ENCODE measurements around the gene GYPB.
"Not testable (repeated sequence)": the region's sequence is repeated elsewhere in the genome, so short reads cannot be mapped to it uniquely, and the experiment has no call there.

The GYPB gene

GRCh38 chr4:144019277-144019676 lies at the start of gene GYPB:
TSS of gene GYPB (minus strand) at chr4:144019380. CDS start at chr4:144019287, 93 bp downstream.
- not testable (repeated sequence) for DNase-seq (ENCODE audit: low spot score)

- not testable (repeated sequence) for DNase-seq (ENCODE audit: low spot score)
These were observed 42.4 kb upstream of the GYPB start for GRCh38 chr4:144061556-144061955.

GRCh38 chr4:144060234-144060859 lies 41.2 kb upstream of the GYPB start:
- DNase-seq (ENCODE audit: low spot score) = not testable (repeated sequence)

GRCh38 chr4:144056800-144057199 lies 37.6 kb upstream of the GYPB start:
- DNase-seq (ENCODE audit: low spot score) = no peak

- not testable (repeated sequence) for DNase-seq (ENCODE audit: low spot score)
These were observed 36.2 kb upstream of the GYPB start for GRCh38 chr4:144055336-144055735.

GRCh38 chr4:144051494-144051893 lies 32.3 kb upstream of the GYPB start:
- DNase-seq (ENCODE audit: low spot score) = not testable (repeated sequence)

- DNase-seq (ENCODE audit: low spot score) = not testable (repeated sequence)
These were observed 31.5 kb upstream of the GYPB start for GRCh38 chr4:144050631-144051030.

GRCh38 chr4:144049495-144050424 lies 30.6 kb upstream of the GYPB start:
- not testable (repeated sequence) for DNase-seq (ENCODE audit: low spot score)

GRCh38 chr4:144044936-144045335 lies 25.8 kb upstream of the GYPB start:
- DNase-seq (ENCODE audit: low spot score) = not testable (repeated sequence)

- not testable (repeated sequence) for DNase-seq (ENCODE audit: low spot score)
These were observed 13.4 kb upstream of the GYPB start for GRCh38 chr4:144032580-144032979.

- DNase-seq (ENCODE audit: low spot score) = not testable (repeated sequence)
These were observed 12.7 kb upstream of the GYPB start for GRCh38 chr4:144031875-144032274.

- DNase-seq (ENCODE audit: low spot score) = not testable (repeated sequence)
These were observed 12.2 kb upstream of the GYPB start for GRCh38 chr4:144031369-144031768.

- not testable (repeated sequence) for DNase-seq (ENCODE audit: low spot score)
These were observed 11.5 kb upstream of the GYPB start for GRCh38 chr4:144030708-144031107.

- DNase-seq (ENCODE audit: low spot score) = not testable (repeated sequence)
These were observed 7.5 kb upstream of the GYPB start for GRCh38 chr4:144026682-144027081.

GRCh38 chr4:144024399-144025053 lies 5.3 kb upstream of the GYPB start:
- DNase-seq (ENCODE audit: low spot score) = not testable (repeated sequence)

GRCh38 chr4:144022772-144023400 lies 3.7 kb upstream of the GYPB start:
- not testable (repeated sequence) for DNase-seq (ENCODE audit: low spot score)

- not testable (repeated sequence) for DNase-seq (ENCODE audit: low spot score)
These were observed 2.3 kb upstream of the GYPB start for GRCh38 chr4:144021336-144021990.

GRCh38 chr4:144018223-144019000 lies 768 bp downstream of the GYPB start:
- not testable (repeated sequence) for DNase-seq (ENCODE audit: low spot score)

- DNase-seq (ENCODE audit: low spot score) = not testable (repeated sequence)
These were observed 1.9 kb downstream of the GYPB start for GRCh38 chr4:144017271-144017670.

GRCh38 chr4:144016057-144016605 lies 3.0 kb downstream of the GYPB start:
- DNase-seq (ENCODE audit: low spot score) = not testable (repeated sequence)
